ENCODE data around the gene CHPF2. TPM values are rescaled to one million over a fixed set of nuclear protein-coding genes. Genes with fewer than 3 reads are reported as not detected.

Gene CHPF2
- total RNA-seq, 1 donor from 2014 or later = 17.3 TPM

DNA sequence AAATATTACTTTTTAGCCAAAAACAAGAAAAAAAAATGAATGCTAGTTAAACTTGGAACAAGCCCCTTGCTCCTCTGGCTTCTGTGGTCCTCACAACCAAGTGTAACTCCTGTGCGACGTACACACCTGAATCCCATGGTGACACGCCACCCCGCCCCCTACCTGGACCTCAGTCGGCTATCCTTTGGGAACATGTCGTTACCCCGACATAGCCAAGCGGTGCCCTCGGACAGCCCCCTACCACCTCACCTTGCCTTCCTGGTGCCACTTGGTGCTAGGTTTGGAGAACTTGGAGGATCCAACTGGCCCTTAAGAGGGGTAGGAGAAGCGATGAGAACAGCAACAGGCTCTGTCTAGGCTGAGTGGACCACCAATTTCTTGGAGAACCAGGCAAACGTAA, 28.2 kb downstream of the CHPF2 start:
- no peaks in the 10 kb centered on the region for H3K36me3 ChIP-seq
- H3K27ac ChIP-seq (replicated peaks) = no peak overlapping the region
- no peak overlapping the region for H3K4me3 ChIP-seq
- intact Hi-C loops (cut with micrococcal nuclease) = no loop called here
- TF ChIP-seq, protein P1, sequence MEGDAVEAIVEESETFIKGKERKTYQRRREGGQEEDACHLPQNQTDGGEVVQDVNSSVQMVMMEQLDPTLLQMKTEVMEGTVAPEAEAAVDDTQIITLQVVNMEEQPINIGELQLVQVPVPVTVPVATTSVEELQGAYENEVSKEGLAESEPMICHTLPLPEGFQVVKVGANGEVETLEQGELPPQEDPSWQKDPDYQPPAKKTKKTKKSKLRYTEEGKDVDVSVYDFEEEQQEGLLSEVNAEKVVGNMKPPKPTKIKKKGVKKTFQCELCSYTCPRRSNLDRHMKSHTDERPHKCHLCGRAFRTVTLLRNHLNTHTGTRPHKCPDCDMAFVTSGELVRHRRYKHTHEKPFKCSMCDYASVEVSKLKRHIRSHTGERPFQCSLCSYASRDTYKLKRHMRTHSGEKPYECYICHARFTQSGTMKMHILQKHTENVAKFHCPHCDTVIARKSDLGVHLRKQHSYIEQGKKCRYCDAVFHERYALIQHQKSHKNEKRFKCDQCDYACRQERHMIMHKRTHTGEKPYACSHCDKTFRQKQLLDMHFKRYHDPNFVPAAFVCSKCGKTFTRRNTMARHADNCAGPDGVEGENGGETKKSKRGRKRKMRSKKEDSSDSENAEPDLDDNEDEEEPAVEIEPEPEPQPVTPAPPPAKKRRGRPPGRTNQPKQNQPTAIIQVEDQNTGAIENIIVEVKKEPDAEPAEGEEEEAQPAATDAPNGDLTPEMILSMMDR (IDR thresholded peaks at IDR 0.05; ENCODE audit: borderline replicate concordance) = no peak
- no peaks in the 10 kb centered on the region for H3K9me3 ChIP-seq (replicated peaks)
- H3K27me3 ChIP-seq (ENCODE audit: low read depth) = peaks cover 46% of the 10 kb centered on the region
- no peak for DNase-seq
- peaks cover 9% of the 10 kb centered on the region for H3K4me1 ChIP-seq

- intact Hi-C loops (cut with micrococcal nuclease) = no loop called here
- no peak overlapping the region for H3K27ac ChIP-seq (replicated peaks)
- no peaks in the 10 kb centered on the region for H3K36me3 ChIP-seq
- TF ChIP-seq, protein P1 (IDR thresholded peaks at IDR 0.05; ENCODE audit: borderline replicate concordance) = no peak
- peaks cover 9% of the 10 kb centered on the region for H3K4me1 ChIP-seq
- H3K9me3 ChIP-seq (replicated peaks) = no peaks in the 10 kb centered on the region
- H3K4me3 ChIP-seq = no peak overlapping the region
- H3K27me3 ChIP-seq (ENCODE audit: low read depth) = peaks cover 45% of the 10 kb centered on the region
- DNase-seq = no peak
Measured at GRCh38 chr7:151260883-151261282, 28.6 kb downstream of the CHPF2 start.

DNA sequence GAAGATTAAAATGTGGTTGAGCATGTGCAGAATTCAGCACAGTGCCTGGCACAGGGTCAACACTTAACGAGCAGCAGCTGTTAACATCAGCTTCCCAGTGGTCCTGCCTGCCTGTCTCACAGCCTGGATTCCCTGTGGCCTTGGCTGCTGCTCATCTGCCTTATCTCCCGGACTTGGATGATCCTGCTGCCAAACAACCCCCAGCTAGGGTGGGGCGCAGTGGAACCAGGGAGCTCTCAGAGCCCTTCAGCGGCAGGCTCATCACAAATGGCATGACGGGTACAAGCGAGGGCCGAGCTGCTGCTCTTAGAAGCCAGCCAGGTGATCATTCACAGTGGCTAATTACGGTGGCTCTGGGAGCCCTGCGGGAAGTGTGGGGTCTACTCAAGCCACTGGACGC, 29.2 kb downstream of the CHPF2 start:
- peaks cover 9% of the 10 kb centered on the region for H3K4me1 ChIP-seq
- intact Hi-C loops (cut with micrococcal nuclease) = no loop called here

DNA sequence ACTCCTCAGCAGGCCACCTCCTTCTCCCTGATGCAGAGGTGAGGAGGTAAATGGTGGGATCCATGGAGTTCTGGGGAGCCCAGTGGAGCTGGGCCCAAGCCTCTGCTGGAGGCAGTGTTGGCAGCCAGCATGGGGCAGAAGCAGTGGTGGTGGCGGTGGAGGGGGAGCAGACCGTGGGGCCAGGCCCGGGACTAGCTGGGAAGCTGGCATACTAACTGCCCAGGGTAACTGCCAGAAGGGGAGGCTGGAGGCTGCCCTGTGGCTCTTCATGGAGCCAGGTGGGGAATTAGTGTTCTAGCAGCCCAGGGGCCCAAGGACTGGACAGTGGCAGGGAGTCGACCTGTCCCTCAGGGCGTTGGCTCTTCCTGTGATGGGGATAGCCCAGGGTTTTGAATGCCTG, 32.3 kb downstream of the CHPF2 start:
- no peak for DNase-seq
- H3K9me3 ChIP-seq (replicated peaks) = no peaks in the 10 kb centered on the region
- no peak overlapping the region for H3K27ac ChIP-seq (replicated peaks)
- no peaks in the 10 kb centered on the region for H3K36me3 ChIP-seq
- TF ChIP-seq, protein P1 (IDR thresholded peaks at IDR 0.05; ENCODE audit: borderline replicate concordance) = no peak
- no peak overlapping the region for H3K4me3 ChIP-seq
- intact Hi-C loops (cut with micrococcal nuclease) = no loop called here
- H3K27me3 ChIP-seq (ENCODE audit: low read depth) = peaks cover 52% of the 10 kb centered on the region
- H3K4me1 ChIP-seq = peaks cover 9% of the 10 kb centered on the region

More for the DNA sequence above, 29.2 kb downstream of the CHPF2 start:
- no peaks in the 10 kb centered on the region for H3K9me3 ChIP-seq (replicated peaks)
- H3K27me3 ChIP-seq (ENCODE audit: low read depth) = peaks cover 48% of the 10 kb centered on the region
- H3K36me3 ChIP-seq = no peaks in the 10 kb centered on the region
- no peak overlapping the region for H3K27ac ChIP-seq (replicated peaks)
- H3K4me3 ChIP-seq = no peak overlapping the region
- no peak for DNase-seq
- TF ChIP-seq, protein P1 (IDR thresholded peaks at IDR 0.05; ENCODE audit: borderline replicate concordance) = no peak

GRCh38 chr7:151265351-151265931, 33.2 kb downstream of the CHPF2 start:
- intact Hi-C loops (cut with micrococcal nuclease) = no loop called here
- H3K36me3 ChIP-seq = no peaks in the 10 kb centered on the region
- no peak for DNase-seq
- TF ChIP-seq, protein P1 (IDR thresholded peaks at IDR 0.05; ENCODE audit: borderline replicate concordance) = no peak
- no peaks in the 10 kb centered on the region for H3K9me3 ChIP-seq (replicated peaks)
- H3K4me1 ChIP-seq = peaks cover 9% of the 10 kb centered on the region
- H3K4me3 ChIP-seq = no peak overlapping the region
- no peak overlapping the region for H3K27ac ChIP-seq (replicated peaks)
- H3K27me3 ChIP-seq (ENCODE audit: low read depth) = peaks cover 45% of the 10 kb centered on the region
